Measurements from ENCODE around the gene NFATC3.

DNA sequence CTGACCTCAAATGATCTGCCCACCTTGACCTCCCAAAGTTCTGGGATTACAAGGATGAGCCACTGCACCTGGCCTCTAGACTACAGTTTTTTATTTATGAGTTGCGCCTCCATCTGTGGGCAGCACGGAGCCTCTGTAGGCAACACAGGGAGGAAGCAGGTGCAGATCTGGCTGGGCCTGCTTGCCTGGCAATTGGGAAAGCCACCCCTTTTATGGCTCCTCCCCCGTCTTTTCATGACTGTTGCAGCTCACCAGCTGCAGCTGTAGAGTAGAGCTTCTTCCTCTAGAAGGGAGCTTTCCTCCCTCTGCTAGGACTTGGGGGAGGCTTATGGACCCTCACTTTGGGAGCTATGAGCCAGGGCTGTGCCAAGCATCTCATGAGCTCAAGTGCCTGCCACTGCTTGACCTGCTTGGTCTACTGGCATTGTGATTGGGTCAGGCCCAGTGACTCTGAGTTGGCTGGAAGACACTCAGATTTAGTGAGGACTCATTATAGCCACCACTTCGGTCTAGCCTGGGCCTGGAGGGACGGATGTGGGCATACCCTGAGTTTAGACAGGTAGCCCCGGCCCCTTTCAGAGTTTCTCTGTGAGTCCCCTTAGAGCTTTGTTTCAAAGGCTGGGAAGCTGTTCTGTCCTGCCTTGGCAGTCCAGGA, 172.2 kb downstream of the NFATC3 start:
- TF ChIP-seq, protein P1, sequence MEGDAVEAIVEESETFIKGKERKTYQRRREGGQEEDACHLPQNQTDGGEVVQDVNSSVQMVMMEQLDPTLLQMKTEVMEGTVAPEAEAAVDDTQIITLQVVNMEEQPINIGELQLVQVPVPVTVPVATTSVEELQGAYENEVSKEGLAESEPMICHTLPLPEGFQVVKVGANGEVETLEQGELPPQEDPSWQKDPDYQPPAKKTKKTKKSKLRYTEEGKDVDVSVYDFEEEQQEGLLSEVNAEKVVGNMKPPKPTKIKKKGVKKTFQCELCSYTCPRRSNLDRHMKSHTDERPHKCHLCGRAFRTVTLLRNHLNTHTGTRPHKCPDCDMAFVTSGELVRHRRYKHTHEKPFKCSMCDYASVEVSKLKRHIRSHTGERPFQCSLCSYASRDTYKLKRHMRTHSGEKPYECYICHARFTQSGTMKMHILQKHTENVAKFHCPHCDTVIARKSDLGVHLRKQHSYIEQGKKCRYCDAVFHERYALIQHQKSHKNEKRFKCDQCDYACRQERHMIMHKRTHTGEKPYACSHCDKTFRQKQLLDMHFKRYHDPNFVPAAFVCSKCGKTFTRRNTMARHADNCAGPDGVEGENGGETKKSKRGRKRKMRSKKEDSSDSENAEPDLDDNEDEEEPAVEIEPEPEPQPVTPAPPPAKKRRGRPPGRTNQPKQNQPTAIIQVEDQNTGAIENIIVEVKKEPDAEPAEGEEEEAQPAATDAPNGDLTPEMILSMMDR (conservative IDR thresholded peaks at IDR 0.05; ENCODE audit: low read depth, low read length), result no peak
- no peak for TF ChIP-seq EZH2 (IDR thresholded peaks at IDR 0.05; ENCODE audit: low read length, unreplicated experiment)

All from PC-3 (cell line).